TTC549 (cell line): ENCODE results near the gene GRPR.
"Not testable (repeated sequence)": the region's sequence is repeated elsewhere in the genome, so short reads cannot be mapped to it uniquely, and the experiment has no call there.

ENCODE experiments used
- FAIRE-seq: peaks from 2 replicates; lab custom pipeline; 2012; peaks lifted over from hg19 to GRCh38; lab: Jason Lieb, UNC

GRPR gene

DNA sequence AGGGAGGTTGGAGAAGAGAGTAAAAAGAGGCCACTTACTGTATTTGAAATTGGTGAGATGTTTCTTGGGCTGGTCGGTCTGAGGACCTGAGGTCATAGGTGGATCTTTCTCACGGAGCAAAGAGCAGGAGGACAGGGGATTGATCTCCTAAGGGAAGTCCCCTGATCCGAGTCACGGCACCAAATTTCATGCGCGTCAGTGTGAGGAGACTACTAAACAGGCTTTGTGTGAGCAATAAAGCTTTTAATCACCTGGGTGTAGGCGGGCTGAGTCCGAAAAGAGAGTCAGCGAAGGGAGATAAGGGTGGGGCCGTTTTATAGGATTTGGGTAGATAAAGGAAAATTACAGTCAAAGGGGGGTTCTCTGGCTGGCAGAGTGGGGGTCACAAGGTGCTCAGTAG lies 60.5 kb downstream of the GRPR start:
- not testable (repeated sequence) for FAIRE-seq

GRCh38 chrX:16185725-16186136 lies 62.4 kb downstream of the GRPR start:
- no peak for FAIRE-seq

GRCh38 chrX:16186380-16187007 lies 63.1 kb downstream of the GRPR start:
- FAIRE-seq = no peak

DNA sequence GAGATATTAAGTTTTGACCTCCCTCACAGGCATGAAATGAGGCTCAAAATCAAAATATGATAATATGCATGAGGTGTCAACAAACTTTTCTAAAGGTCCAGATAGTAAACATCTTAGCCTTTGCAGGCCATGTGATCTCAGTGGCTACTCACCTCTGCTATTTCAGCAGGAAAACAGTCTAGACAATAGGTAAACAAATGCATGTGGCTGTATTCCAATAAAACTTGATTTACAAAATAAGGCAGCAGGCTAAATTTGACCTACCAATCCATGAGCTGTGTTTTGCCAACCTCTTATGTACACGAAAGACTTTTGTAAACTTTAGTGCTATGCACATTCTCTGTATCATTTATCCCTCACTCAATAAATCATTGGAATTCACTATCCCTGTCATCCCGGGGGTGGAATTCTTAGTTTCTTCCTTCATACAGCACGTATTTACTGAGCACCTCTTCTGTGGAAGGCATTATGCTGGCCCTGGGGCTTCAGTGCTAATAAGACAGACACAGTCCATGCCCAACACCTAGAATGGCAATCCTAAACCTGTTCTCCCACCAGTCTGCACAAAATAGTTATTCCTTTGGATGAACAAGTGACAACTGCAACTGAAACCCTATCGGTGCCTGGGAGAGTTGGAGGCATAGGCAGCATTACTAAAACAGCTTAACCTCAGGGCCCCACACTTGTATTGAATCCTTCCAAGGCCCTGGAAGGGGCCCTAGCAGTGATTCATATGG lies 63.8 kb downstream of the GRPR start:
- FAIRE-seq = no peak

- no peak for FAIRE-seq
Measured at GRCh38 chrX:16188687-16189086, 65.3 kb downstream of the GRPR start.

DNA sequence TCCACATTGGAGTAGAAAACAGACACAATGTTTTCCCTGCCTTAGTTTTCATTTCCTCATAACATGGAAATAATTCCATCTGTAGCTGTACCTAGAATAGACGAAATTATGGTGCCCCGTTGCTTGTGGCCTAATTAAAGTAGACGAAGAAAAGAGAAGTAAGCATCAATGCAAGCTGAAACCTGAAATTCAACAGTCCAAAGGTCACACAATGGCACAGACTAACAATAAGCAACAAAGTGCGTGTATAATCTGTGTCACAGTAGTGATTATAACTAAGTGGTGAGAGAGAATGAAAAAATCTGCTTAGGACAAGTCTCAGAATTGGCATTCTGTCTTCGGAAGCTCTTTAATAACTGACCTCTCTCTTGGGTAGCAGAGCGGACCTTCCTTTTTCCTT lies 68.2 kb downstream of the GRPR start:
- FAIRE-seq = no peak

- no peak for FAIRE-seq
Measured at GRCh38 chrX:16196829-16197228, 73.5 kb downstream of the GRPR start.

DNA sequence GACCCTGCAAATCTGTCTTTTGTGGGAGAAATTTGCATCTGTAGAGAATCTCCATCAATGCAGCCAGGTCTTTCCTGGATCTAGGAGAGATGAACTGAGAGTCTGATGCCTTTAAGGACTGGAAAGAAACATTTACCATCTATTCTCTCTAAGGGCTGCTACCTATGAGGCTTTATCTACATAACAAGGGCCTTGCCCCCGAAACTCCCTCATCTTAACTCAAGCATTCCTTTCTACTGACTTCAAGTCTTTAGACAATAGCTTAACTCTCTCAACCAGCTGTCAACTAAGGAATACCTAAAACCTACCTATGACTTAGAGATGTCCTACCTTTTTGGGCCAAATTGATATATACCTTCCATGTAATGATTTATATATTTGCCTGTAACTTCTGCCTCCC lies 76.0 kb downstream of the GRPR start:
- no peak for FAIRE-seq

- FAIRE-seq = no peak
Measured at GRCh38 chrX:16202943-16203342, 79.6 kb downstream of the GRPR start.
